ENCODE results near the gene DNAJA4.

GRCh38 chr15:78266229-78266628 is 1.9 kb downstream of the DNAJA4 start:
- TF ChIP-seq POLR2A (IDR thresholded peaks at IDR 0.05) (no peak), CTCF (IDR thresholded peaks at IDR 0.05) (no peak)

All from lower leg skin (tissue), 3 donors.